IMR-90 (cell line): ENCODE data around the gene MYH7B.

ENCODE experiments used
- CTCF ChIP-seq: conservative IDR thresholded peaks from 2 replicates; pipeline ENCODE4 v1.5.1; 2012; ENCODE audit warnings: mild to moderate bottlenecking, low read depth, low read length, improper control_type of control experiment
- POLR2A ChIP-seq: IDR thresholded peaks from 2 replicates; pipeline ENCODE4 v1.6.1; 2012; ENCODE audit warnings: mild to moderate bottlenecking, low read depth, low read length
- RAD21 ChIP-seq: IDR thresholded peaks from 2 replicates; pipeline ENCODE4 v1.6.1; 2012; ENCODE audit warnings: low read length, improper control_type of control experiment
- SMC3 ChIP-seq: fragments of 150-350 bp; IDR thresholded peaks from 2 replicates; pipeline ENCODE4 v1.6.1; 2016; ENCODE audit warnings: low read depth, mild to moderate bottlenecking, antibody characterized with exemption, low read length, moderate library complexity

GRCh38 chr20:34916774-34917354 lies 38.8 kb upstream of the MYH7B start:
- TF ChIP-seq SMC3 (no peak), CTCF (no peak), RAD21 (no peak), POLR2A (no peak)
